NCI-H524 (cell line): ENCODE measurements around the gene URB1.
"Not testable (repeated sequence)": the region's sequence is repeated elsewhere in the genome, so short reads cannot be mapped to it uniquely, and the experiment has no call there.

ENCODE experiments used
- DNase-seq, 2 experiments: peaks; one replicate each; lab custom pipeline; 2025; lab: John Stamatoyannopoulos, UW

The URB1 gene

DNA sequence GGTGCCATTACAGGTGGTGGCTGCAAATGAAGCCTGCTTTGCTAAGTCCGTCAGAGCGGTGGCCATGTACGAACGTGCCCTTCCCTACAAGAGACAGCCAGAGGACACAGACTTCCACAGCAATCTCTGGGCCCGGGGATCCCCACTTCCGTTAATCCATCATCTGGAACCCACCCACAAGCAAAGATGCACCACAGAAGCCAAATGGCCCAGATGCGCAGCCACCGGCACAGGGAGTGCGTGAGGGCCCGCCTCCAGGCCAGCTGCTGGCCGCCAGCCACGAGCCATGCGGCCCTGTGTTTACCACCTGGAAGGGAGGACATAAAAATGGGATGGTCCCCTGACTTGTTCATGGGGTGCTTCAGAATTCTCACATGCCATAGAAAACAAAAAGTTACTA is 72.1 kb downstream of the URB1 start:
- no peak for DNase-seq

- DNase-seq: peak in 1 of 2 experiments; percentile 46
These were observed 72.8 kb downstream of the URB1 start for GRCh38 chr21:32320059-32320458.

- DNase-seq: no peak
These were observed 73.8 kb downstream of the URB1 start for GRCh38 chr21:32319012-32319411.

DNA sequence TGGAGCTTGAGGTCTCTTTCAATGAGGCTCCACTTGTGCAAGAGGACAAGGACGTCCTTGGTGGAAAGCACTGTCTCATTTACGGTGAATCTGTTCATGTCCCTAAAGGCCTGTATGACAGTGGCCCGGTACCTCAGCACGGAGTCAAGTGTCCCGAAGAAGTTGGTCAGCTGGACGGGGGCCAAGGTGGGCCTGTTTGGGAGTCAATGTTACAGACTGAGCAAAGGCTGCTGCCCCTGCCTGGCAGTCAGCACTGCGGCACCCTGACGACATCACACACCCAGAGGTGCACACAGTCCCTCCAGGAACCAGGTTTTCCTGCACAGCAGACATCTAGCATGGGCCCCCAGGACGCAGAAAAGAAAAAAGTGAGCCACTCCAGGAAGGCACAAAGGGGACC is 75.1 kb downstream of the URB1 start:
- DNase-seq: no peak

DNA sequence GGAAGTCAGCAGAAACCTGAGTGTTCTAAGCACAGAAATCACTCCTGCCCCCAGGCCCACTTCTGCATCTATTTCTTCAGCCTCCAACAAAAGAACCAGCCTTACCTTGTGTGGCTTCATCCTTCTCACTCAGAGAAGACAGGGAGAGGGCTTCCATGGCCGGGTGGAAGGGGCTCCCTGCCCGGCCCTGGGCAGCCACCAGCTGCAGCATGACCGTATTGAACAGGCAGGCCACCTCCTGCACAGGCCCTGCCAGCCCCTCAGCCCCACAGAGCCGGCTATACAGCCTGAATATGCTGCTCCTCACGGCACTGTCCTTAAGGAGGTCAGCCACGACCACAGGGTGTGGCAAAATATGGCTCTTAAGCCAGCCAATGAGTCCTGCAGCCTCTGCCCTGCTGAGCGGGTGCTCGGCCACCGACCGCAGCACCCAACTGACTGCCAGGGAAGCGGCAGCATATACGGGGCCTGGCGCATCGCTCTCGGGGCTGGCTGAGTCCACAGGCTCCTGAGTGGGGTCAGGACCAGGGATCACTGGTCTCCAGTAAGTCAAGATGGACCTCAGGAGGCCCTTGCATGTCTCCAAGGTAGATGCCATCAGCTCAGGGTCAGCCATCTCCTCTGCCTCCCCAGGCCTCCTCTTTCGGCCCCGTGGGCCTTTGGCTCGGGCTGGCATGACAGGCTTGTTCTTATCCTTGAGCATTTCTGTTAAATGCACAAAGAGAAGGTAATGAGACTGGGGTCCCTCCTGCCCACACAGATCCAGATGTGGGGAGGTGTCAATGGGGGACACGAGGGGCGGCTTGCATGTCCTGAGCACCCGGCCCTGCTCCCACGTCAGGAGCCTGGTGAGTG is 76.2 kb downstream of the URB1 start:
- no peak for DNase-seq

- DNase-seq: no peak
These were observed 77.1 kb downstream of the URB1 start for GRCh38 chr21:32315511-32316281.

DNA sequence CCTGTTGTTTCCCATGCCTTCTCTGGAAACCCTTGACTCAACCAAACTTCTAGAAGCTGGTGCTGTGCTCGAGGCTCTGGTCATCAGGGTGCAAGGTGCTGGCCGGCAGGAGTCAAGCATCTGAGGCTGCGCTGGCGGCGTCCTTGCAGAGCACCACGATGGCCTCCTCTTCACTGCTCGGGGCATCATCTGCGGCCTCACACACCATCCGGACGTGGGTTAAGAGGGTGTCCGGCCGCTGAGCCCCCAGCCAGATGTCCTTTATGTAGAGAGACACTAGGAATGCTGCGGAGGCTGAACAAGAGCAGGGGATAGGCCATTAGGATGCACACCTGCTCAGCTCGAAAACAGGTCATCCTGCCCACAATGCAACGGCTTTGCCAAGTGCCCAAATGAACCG is 78.0 kb downstream of the URB1 start:
- DNase-seq: no peak

- no peak for DNase-seq
These were observed 79.8 kb downstream of the URB1 start for GRCh38 chr21:32312976-32313375.

- DNase-seq: no peak
These were observed 80.5 kb downstream of the URB1 start for GRCh38 chr21:32312326-32312725.

- DNase-seq: no peak
These were observed 81.2 kb downstream of the URB1 start for GRCh38 chr21:32311621-32312020.

DNA sequence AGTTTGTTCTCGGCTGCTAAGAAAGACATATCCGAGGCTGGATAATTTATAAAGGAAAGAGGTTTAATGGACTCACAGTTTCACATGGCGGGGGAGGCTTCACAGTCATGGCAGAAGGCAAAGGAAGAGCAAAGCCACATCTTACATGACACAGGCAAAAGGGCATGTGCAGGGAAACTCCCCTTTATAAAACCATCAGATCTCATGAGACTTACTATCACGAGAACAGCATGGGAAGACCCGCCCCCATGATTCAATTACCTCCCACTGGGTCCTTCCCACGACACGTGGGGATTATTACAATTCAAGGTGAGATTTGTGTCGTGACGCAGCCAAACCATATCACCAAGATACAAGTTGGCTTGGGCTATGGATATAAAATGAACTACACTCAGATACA is 81.8 kb downstream of the URB1 start:
- DNase-seq: not testable (repeated sequence)

GRCh38 chr21:32309906-32310460 is 82.8 kb downstream of the URB1 start:
- no peak for DNase-seq

- DNase-seq: peak in 1 of 2 experiments; percentile 58
These were observed 84.1 kb downstream of the URB1 start for GRCh38 chr21:32308696-32309095.

- no peak for DNase-seq
These were observed 85.1 kb downstream of the URB1 start for GRCh38 chr21:32307706-32308105.

GRCh38 chr21:32306021-32306780 is 86.6 kb downstream of the URB1 start:
- peak in 1 of 2 experiments; percentile 14 for DNase-seq

GRCh38 chr21:32304998-32305397 is 87.8 kb downstream of the URB1 start:
- DNase-seq: no peak

DNA sequence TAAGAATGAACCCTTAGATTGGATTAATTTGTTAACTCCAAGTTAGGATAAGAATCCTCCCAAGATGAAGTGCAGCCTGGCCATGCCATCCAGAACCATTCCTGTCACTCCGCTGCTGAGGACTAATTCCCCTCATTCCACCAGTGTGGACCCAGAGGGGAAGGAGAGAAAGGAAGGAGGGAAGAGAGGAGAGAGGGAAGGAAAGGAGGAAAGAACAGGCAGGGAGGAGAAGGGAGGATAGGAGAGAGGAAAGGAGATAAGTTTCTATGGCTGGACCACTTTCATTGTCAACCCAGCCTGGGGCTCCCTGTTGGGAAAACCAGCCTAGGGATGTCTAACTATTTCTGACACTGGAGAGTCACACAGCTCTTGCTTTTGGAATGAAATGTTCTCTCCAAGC is 89.4 kb downstream of the URB1 start:
- DNase-seq: no peak

GRCh38 chr21:32302560-32302959 is 90.3 kb downstream of the URB1 start:
- no peak for DNase-seq

DNA sequence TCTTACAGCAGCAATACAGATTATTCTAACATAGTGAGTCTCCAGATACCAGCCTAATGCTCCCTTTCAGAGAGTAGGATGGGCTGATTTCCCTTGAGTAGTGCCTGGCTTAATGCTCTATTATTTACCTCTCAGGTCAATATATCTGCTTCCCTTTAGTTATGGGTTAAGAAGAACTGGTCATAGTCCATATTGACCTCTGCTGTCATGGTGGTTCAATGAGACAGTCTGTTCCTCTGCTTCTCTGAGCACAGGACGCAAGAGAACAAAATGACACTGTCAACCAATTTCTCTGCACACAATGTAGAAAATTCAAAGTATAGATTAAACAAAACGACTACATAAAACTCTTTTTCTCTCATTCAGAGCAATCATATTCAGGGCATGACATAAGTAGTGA is 91.2 kb downstream of the URB1 start:
- no peak for DNase-seq

- no peak for DNase-seq
These were observed 92.6 kb downstream of the URB1 start for GRCh38 chr21:32300117-32300681.

- no peak for DNase-seq
These were observed 93.1 kb downstream of the URB1 start for GRCh38 chr21:32299695-32300094.

DNA sequence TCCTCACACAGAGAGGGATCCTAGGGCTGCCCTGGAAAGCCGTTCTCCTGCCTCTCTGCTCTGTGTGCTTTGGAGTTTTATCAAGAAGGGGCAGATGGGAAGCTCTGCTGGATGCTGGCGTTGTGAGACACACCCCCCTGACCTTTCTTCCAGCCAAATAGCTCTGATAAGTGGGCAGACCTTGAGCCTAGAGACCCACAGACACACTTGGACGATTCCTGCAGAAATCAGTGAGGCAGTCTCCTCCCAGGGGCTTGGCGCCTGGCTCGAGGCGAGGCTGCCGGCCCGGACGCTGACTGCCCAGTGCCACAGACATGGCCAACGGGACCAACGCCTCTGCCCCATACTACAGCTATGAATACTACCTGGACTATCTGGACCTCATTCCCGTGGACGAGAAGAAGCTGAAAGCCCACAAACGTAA is 94.1 kb downstream of the URB1 start, which contains the start of gene MRAP:
MRAP (plus strand) TSS at position 198 of the 424 bp plus-strand sequence; CDS start at position 315, 117 bp downstream.
- no peak for DNase-seq
